ENCODE measurements around the gene MOB3B.

Gene MOB3B

DNA sequence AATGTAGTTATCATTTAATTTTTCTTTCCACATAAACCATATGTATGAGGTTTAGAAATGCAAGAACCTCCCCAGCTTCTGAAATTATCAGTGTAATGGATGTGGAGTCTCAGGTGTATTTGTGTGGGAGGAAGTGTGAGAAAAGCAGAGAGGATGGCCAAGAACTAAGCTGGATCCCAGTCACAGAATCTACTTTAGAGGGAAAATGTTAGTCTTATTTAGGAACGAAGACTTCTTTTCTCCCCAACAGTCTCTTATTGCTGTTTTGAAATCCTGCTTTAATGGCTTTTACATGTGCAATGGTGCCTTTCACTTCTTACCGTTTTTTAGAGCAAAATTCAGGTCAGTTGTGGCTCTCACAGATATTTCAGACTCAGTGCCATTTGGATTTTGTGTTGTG, 235.6 kb downstream of the MOB3B start:
- no peak for DNase-seq

DNA sequence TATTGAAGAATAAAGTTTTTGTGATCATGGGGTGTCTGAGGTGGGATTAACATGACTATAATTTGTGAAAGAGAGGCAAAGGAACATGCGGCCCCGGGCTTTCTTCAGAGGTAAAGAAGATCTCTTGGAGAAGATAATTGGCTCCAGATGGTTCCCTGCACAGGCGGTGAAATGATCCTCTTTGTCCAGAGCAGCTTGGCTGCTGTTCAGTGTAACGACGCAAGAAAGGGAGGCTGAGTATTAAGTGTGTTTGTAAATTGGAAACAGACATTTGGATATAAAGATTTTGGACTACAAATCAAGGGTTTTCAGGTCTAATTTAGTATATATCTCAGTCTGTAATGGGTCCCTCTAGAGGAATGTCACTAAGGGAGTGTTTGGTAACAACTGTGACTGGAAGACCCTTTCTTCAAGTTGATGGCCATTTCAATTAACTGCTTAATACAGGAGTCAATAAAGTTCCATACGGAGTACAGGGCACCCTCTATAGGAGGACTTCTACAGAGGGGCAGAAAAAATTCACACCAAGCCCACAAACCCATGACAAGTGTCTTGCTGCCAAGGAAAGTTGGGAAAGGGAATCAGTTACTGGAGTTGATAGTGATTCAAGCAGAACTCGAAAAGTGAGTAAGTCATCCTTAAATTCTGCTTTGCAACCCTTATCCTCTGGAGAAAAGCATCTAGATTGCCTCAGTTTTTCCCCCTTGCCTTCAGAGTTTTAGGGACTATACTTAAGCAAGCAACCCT, 236.8 kb downstream of the MOB3B start:
- DNase-seq: no peak

GRCh38 chr9:27291292-27291691, 238.3 kb downstream of the MOB3B start:
- DNase-seq: no peak

DNA sequence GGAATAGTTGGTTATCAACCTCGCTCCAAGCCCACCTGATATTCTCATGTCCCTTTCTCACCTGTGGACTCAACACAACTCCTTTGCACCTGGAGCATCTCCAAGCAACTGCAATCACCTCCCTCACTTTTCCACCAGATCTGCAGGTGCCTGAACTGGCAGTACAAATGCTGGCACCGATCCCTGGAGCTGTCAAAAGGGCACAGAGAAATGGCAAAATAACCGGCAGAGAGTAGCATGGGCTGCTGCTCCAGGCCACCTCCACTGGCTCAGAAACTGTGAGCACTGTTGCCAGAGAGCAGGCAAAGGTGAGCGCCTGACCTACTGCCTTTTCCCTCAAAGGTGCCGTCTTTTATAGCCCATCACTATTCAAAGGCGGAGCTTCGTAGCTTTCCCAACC, 247.3 kb downstream of the MOB3B start:
- DNase-seq: no peak

GRCh38 chr9:27280860-27281259, 248.8 kb downstream of the MOB3B start:
- no peak for DNase-seq

DNA sequence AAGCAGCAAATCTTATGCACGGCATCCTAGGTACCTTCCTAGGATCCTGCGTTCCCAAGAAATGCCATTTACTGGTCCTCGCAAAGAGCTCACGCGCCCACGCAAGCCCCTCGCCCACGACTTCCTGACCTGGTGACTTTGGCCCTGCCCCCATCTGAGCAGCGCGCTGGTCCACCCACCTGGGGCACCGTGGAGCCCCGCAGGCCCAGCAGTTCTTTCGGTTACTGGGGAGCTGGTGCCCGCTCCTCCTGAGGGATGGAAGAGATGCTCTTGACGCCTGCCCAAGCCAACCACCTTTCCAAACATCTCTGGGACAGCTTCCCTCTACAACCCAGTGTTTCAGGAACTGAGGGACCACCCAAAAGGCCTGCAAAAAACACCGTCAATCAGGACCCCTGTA, 249.4 kb downstream of the MOB3B start:
- DNase-seq: no peak

DNA sequence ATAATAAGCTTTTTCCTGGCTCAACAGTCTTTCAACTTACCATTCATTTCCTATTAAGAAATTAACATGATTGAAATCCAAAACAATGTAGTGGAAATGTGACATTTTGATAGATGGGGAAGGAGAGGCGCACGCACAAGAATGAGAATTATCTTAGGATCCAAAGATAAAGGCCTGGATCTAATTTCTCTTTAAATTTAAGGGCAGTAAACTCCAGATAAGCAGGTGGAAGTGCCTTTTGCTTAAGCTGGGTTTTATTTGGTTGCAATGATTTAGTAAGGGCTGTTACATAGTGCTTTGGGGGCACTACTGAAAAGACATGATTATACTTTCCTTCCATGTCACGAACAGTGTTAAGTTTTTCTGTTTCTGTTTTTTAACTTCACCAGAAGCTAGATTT, 250.0 kb downstream of the MOB3B start:
- DNase-seq: no peak

DNA sequence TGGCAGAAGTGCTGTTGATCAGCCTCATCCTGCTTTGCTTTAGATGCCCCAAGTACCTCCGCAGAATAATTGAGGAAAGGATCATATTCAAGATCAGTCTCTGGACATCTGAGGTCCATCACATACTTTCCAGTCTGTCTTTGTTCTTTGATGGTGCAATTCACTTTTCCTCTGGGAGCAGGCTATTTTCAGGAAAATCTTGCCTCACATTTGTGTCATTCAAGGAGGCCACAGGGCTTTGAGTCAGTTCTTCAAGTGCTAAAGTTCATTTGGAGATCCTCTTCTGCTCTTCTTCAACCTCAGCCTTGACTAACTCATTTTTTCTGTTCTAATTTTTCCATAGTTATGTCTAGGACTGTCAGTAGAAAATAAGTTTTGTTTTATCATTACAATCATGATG, 251.2 kb downstream of the MOB3B start:
- no peak for DNase-seq

- peak in 6 of 58 donors; percentile 7 to 43 (median 12) for DNase-seq
Observed at GRCh38 chr9:27276193-27277030, 253.2 kb downstream of the MOB3B start.

Data from anterior cingulate cortex (tissue), 58 donors.